ENCODE measurements around the gene CABP4.

DNA sequence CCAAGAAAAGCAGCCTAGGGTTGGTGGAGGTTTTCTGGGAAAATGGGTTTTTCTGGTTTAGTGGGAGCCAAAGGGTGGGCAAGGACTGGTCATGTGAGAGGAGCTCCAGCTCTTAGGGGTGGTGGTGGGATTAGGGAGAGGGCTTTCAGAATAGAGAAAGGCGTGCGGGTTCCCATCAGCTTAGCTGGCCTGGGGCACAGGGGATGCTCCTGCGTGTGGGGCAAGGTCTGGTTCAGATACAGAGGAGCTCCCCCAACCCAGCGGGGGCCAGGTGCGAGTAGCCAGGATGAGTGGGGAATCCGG is 13.3 kb downstream of the CABP4 start:
- TF ChIP-seq POLR2A (IDR thresholded peaks at IDR 0.05; ENCODE audit: low read depth, low read length) = no peak
- TF ChIP-seq POLR2AphosphoS5 (IDR thresholded peaks at IDR 0.05; ENCODE audit: low read depth, low read length) = no peak
